Liver (tissue), 3 donors: Measurements from ENCODE around the gene GUCY1A2.

ENCODE experiments used
- CTCF ChIP-seq: fragments of 150-350 bp; IDR thresholded peaks from 2 replicates; pipeline ENCODE4 v1.5.1; 2017; ENCODE audit warnings: improper control_type of control experiment, low read depth, low read length; ENCODE audit not compliant: missing input control
- RAD21 ChIP-seq, 2 donors: IDR thresholded peaks; 2 replicates each; pipeline ENCODE4 v1.6.1; 2016; ENCODE audit warnings: antibody characterized with exemption in 2 of 2, mild to moderate bottlenecking in 2 of 2
- donor health status: healthy.
- donor health status: healthy.

GRCh38 chr11:106723071-106723470 lies 295.2 kb downstream of the GUCY1A2 start:
- no peak for TF ChIP-seq CTCF
- no peak for TF ChIP-seq RAD21 (IDR thresholded peaks at IDR 0.05)
